T-helper 9 cell (primary cell): ENCODE data around the gene PRM3.
A peak's percentile ranks its signal among the peaks of the same experiment; 100 is the strongest.

Experiments used
- DNase-seq: peaks from one replicate; pipeline ENCODE4 v3.0.0-alpha.2; 2020

The PRM3 gene

GRCh38 chr16:11224096-11224893 is 49.1 kb downstream of the PRM3 start:
- peak; percentile 43 for DNase-seq
